Hindlimb muscle (tissue), 1 donor: Measurements from ENCODE around the gene PLXNA2. TPM values are rescaled to one million over a fixed set of nuclear protein-coding genes. Genes with fewer than 3 reads are reported as not detected.

ENCODE experiments used
- DNase-seq: peaks from one replicate; pipeline ENCODE4 v3.0.0-alpha.2; 2013
- polyA plus RNA-seq: library from polyadenylated mRNA; unstranded; fragments of 120-200 nt; gene quantifications from one replicate; pipeline ENCODE4 v1.2.1, GENCODE V29; 2013; ENCODE audit not compliant: insufficient read length

The PLXNA2 gene
- polyA plus RNA-seq, 1 donor, result 43.8 TPM

GRCh38 chr1:208203848-208204609 lies 40.2 kb downstream of the PLXNA2 start:
- DNase-seq, result no peak

DNA sequence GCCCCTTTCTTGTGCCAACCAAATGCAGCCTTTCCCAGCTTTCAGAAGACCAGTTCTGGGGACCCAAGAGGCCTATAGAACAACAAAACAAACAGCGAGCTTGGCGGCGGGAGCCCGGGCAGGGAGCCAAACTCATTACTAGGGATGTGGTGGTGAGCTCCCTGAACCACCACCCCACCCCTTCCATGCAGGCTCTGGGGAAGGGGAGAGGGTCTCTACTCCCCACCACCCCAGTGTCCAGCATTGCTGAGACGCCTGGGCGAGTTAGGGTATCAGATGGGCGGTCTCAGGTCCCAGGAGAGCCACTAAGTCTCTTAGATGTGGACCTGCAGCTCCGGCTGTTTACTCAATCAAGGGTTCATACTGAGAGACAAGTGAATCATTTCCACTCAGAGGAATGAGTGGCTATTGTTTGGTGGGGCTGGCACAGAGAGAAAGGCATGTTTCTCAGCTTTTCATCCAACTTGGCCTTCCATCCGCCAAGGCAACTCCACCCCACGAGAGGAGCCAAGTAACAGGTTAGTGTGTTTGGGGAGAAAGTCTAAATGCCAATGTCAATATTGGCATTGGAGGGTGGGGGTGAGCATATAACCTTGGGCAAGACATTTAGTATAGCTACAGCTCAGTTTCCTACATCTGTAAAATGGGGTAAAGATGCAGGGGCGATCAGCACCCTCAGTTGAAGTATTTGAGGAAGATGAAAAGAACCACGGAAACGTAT lies 40.9 kb downstream of the PLXNA2 start:
- no peak for DNase-seq

GRCh38 chr1:208202333-208202995 lies 41.7 kb downstream of the PLXNA2 start:
- DNase-seq, result no peak

DNA sequence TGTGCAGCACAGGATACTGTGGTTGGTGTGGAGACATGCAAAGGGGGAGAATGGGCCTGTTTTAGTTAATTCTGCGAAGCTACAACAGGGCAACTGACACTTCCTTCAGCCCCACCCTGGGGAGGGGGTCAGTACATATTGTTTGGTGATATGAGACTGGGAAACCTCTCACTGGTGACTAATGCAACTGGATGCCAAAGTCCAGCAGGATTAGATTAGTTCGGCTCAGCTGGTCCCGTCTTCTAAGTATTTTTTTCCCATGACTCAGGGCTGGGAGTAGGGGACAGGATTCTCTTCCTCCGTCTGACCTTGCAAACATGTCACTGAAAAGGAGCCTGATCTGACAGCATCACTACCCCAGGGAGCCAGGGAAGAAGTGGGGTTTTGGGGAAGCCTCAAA lies 43.0 kb downstream of the PLXNA2 start:
- no peak for DNase-seq

DNA sequence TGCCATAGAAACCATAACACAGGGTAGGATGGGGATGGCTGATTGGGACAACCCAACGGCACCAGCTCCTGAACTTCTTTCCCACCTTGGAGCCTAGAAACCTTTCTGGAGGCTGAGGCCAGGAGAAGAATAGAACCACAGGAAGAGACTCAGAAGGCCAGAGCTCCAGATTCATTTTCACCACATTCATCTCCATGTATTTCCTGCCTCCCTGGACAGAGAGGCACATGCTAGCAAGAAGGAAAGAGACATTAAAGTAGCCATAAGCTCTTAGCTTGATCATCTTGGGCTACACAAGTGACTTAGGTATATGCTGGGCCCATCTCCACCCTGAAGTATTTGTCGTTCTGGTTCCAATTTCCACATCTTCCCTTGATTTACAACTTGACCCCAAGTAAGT lies 44.1 kb downstream of the PLXNA2 start:
- DNase-seq, result no peak

- DNase-seq, result no peak
These were observed 45.9 kb downstream of the PLXNA2 start for GRCh38 chr1:208198236-208198635.

GRCh38 chr1:208194944-208195343 lies 49.2 kb downstream of the PLXNA2 start:
- DNase-seq, result no peak

DNA sequence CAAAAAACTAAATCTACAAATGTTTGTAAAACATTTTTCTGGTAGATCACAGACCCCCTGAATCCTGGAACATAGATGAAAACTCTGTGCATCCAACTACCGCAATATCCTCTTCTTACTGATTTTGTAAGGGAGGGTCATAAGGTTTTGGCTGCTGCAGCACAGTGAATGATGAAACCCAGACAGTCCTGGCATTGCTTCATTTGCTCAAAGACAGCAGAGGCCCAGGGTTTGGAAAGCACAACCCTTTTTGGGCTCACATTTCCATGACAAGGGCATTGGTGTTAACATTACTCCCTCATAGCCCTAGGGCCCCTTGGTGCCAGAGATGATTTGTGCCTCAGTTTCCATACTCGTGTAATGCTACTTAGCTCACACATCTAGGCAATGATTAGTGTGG lies 51.2 kb downstream of the PLXNA2 start:
- no peak for DNase-seq

- no peak for DNase-seq
These were observed 53.4 kb downstream of the PLXNA2 start for GRCh38 chr1:208190784-208191183.

- no peak for DNase-seq
These were observed 54.5 kb downstream of the PLXNA2 start for GRCh38 chr1:208189716-208190115.

DNA sequence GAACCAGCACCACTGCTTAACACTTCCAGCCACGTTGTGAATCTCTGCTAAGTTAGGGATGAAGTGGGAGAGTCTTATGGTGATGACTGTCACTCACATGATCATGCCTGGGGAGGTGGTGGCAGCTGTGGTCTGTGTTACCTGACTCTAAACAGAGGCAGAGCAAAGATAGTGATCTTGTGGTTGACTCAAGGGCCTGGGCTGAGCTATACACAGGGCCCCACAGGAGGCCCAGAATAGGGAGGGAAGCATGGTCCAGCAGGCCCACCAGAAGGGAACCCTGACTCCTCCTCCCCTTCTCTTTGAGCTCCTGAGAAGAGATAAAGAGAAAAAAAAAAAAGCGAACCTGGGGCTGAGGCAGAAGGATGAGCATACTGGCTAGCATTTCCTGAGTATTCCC lies 55.0 kb downstream of the PLXNA2 start:
- DNase-seq, result no peak

GRCh38 chr1:208188607-208189006 lies 55.6 kb downstream of the PLXNA2 start:
- DNase-seq, result no peak

DNA sequence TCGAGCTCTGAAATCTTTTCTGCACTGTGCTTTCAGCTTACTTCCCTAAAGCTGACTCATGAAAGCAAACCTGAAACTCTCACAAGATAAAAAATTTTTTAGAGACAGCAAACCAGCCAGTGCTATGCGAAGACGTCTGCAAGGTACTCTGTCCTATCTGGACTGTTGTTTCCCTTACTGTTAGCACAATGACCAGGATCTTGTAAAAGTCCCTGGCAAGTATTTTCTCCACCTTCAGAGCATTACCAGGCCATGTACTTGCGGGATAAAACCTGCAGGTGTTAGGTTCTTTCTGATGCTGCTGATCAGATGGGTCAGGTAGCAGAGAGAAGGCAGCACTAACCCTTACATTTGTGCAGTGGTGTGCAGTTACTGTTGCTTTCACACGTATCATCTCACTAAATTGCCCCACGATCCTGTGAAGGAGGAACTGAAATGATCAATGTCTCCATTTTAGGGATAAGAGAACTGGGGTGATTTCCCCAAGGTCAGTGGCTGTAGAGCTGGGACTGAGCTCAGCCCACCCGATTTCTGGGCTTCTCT lies 56.6 kb downstream of the PLXNA2 start:
- no peak for DNase-seq

DNA sequence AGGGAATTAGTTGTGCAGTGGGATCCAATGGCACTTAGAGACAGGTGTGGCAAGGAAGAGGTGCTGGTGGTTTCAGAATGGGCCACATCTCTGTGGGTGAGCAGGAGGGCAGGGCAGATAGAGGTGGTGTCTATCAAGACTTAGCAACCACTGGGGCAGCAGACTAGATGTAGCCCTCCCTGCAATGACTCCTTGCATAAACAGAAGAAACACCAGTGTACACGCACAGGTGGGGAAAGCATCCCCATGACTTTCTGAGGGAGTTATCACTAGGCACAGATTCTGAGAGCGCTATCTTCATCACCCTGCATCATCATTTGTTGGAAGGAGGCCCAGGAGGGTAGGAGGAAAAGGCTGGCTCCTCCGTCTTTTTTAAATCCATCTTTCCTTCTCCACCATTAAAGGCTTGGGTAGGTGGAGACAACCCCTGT lies 58.4 kb downstream of the PLXNA2 start:
- DNase-seq, result no peak

DNA sequence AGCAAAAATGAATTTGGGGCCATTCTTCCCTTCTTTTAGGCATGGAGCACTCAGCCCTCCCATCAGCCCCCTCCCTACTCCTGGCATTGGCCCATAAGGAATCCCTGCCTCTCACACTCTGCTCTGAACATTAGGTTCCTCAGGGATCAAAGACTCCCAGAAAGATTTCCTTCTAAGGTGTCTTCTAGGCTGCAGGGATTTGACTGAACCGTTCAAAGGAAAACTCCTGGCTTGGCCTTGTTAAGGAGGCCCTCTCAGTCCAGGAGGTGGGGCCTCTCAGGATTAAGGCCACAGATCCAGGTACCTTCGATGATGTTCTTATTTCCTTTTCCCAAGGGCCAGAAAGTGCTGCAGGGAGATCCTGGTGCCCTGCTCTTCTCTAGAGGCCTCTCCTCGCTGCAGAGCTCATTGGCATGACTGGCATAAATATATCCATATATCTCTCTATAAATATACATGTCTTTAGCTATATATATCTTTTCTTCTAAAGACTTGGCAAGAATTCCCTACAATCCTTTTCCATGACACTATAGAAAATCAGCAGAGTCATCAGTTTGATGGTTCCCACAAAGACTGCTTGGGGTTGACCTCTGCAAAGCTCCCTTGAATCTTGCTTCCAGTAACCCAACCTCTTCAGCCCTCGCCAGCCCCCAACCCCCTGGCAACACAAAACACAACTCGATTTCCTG lies 59.1 kb downstream of the PLXNA2 start:
- no peak for DNase-seq

- DNase-seq, result peak; percentile 37
These were observed 59.9 kb downstream of the PLXNA2 start for GRCh38 chr1:208183977-208184911.

DNA sequence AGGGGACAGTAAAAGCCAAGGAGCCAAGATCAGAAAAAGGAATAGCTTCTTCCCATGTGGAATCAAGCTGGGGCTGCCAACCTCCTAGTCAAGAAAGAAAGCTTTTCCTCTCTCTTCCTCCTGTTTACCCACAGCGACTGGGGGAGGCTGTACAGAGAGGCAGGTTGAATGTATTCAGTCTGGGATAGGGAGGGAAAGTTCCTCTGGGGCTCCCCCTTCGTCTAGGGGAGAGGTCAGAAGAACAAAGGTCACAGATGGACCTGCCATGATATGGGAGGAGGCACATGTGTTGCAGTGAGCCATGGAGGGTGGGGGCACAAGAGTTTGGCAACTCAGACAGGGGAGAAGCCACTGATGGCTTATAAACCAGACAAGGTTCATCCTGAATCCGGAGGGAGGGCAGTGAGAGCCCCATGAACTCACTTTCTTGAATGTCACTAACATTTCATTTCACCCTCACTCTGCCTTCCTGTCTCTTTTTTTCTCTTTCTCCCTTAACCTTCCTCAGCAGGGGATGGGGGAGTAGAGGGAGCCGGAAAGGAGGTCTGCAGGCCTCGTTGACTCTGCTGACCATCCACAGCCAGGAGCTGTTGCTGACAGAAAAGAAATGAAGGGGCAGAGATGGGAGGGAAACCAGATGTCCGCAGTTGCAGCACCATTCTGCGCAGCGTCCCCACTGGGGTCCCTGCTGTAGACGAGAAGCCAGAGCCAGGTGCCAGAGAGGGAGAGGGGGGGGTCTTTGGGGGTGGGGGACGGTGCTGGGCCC lies 61.1 kb downstream of the PLXNA2 start:
- no peak for DNase-seq

GRCh38 chr1:208181364-208181763 lies 62.8 kb downstream of the PLXNA2 start:
- no peak for DNase-seq

DNA sequence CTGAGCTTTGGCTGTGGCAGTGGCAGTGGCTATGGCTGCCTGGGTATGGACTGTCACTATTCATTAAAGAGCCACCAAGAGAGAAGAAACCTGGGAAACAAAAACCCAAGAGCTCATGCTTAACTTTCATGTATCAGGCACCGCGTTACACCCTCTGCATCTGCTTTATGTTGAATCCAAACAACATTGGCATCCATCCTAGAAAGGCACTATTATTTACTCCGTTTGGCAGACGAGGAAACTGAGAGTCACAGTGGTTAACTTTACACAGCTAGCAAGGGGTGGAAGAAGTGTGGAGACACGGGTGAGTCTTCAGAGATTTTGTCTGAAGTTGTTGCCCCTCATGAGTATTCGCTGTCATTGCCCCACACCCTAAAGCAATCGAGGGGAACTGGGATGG lies 63.8 kb downstream of the PLXNA2 start:
- DNase-seq, result no peak

- no peak for DNase-seq
These were observed 64.2 kb downstream of the PLXNA2 start for GRCh38 chr1:208179961-208180409.
